Putamen (tissue), 1 donor: ENCODE measurements around the gene GPAT3.
"Not testable (repeated sequence)": the region's sequence is repeated elsewhere in the genome, so short reads cannot be mapped to it uniquely, and the experiment has no call there.

Experiments
- DNase-seq: peaks from one replicate; pipeline ENCODE4 v3.0.0-alpha.2; 2016; ENCODE audit warnings: low spot score

Gene GPAT3

GRCh38 chr4:83604321-83604720 is 68.4 kb downstream of the GPAT3 start:
- peak; percentile 19 for DNase-seq

- no peak for DNase-seq
These were observed 69.3 kb downstream of the GPAT3 start for GRCh38 chr4:83605210-83605609.

- no peak for DNase-seq
These were observed 69.8 kb downstream of the GPAT3 start for GRCh38 chr4:83605744-83606172.

GRCh38 chr4:83606460-83606859 is 70.6 kb downstream of the GPAT3 start:
- DNase-seq, result no peak

- DNase-seq, result no peak
These were observed 71.0 kb downstream of the GPAT3 start for GRCh38 chr4:83606898-83607297.

GRCh38 chr4:83609365-83609764 is 73.5 kb downstream of the GPAT3 start:
- DNase-seq, result no peak

- DNase-seq, result no peak
These were observed 74.8 kb downstream of the GPAT3 start for GRCh38 chr4:83610729-83611128.

GRCh38 chr4:83613023-83613422 is 77.1 kb downstream of the GPAT3 start:
- no peak for DNase-seq

- no peak for DNase-seq
These were observed 78.1 kb downstream of the GPAT3 start for GRCh38 chr4:83613994-83614393.

- DNase-seq, result no peak
These were observed 80.3 kb downstream of the GPAT3 start for GRCh38 chr4:83616252-83616651.

GRCh38 chr4:83617371-83618035 is 81.6 kb downstream of the GPAT3 start:
- DNase-seq, result no peak

- DNase-seq, result no peak
These were observed 82.5 kb downstream of the GPAT3 start for GRCh38 chr4:83618431-83618830.

- peak; percentile 8 for DNase-seq
These were observed 83.2 kb downstream of the GPAT3 start for GRCh38 chr4:83618991-83619645.

- not testable (repeated sequence) for DNase-seq
These were observed 86.2 kb downstream of the GPAT3 start for GRCh38 chr4:83622127-83622526.

- no peak for DNase-seq
These were observed 89.9 kb downstream of the GPAT3 start for GRCh38 chr4:83625821-83626220.

- no peak for DNase-seq
These were observed 90.4 kb downstream of the GPAT3 start for GRCh38 chr4:83626245-83626836.

GRCh38 chr4:83629945-83630721 is 94.2 kb downstream of the GPAT3 start:
- DNase-seq, result no peak

GRCh38 chr4:83631066-83631465 is 95.2 kb downstream of the GPAT3 start:
- no peak for DNase-seq

GRCh38 chr4:83636930-83637329 is 101.0 kb downstream of the GPAT3 start:
- no peak for DNase-seq

GRCh38 chr4:83639849-83640493 is 104.1 kb downstream of the GPAT3 start:
- DNase-seq, result peak; percentile 71

GRCh38 chr4:83643036-83643435 is 107.1 kb downstream of the GPAT3 start:
- DNase-seq, result no peak
